Adipose tissue (tissue), 3 donors: ENCODE data around the gene LRRC23. TPM values are rescaled to one million over a fixed set of nuclear protein-coding genes. Genes with fewer than 3 reads are reported as not detected.
A peak's percentile ranks its signal among the peaks of the same experiment; 100 is the strongest.

Experiments used
- H3K27ac ChIP-seq: one replicate; pipeline ENCODE4 v1.5.1; 2013; ENCODE audit warnings: low read depth, low read length
- WGBS, 3 donors: extraction: QIAGEN DNeasy Blood & Tissue Kit; methylation state at CpG; one replicate each; pipeline ENCODE4 v1.1.7; 2013; 5-methylcytosine and 5-hydroxymethylcytosine counted together
- polyA plus RNA-seq, 3 donors: library from polyadenylated mRNA; stranded (reverse); fragments of 200-250 nt; gene quantifications; one replicate each; pipeline ENCODE4 v1.2.3, GENCODE V29; 2013
- donor health status: healthy with polysubstance abuse.
- donor health status: Bipolar disorder and iron deficiency.
- donor health status: healthy.

Gene LRRC23
- polyA plus RNA-seq, 3 donors: 3.0 to 11.7 (median 4.8) TPM

- WGBS, 3 donors: 20 to 30% (median 29%) methylated on average over 33 to 36 of the region's 36 CpGs
- peak overlapping the region; percentile 21 for H3K27ac ChIP-seq
Observed at GRCh38 chr12:6936636-6937480, 32.2 kb downstream of the LRRC23 start.

DNA sequence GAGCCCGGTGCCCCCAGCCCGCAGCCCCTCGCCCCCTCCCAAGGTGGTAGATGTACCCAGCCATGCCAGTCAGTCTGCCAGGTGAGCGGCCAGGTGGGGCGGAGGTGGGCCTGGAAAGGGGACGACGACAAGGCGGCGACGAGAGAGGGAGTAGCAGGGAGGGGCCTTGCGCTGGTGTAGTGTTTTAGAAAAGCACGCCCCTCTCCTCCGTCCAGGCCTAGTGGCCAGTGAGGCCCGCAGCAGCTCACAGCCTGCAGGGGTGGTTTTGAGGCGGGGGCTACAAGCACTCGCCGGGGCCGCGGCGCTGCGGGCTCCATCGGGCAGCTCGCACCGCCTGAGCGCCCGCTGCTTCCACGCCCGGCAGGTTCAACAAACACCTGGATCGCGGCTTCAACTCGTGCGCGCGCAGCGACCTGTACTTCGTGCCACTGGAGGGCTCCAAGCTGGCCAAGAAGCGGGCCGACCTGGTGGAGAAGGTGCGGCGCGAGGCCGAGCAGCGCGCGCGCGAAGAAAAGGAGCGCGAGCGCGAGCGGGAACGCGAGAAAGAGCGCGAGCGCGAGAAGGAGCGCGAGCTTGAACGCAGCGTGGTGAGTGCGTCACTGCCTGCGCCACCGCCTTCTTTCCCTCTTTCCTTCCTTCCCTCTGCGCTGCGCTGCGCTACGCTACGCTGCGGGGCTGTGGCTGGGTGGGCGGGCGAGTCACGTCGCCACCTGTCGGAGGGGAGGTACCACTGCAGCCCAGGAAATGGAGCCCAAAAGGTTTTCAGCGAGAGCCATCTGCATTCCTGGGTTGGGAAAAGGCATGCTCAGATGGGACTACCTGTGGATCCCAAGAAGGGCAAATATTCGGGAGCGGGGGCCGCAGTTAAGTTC, 33.1 kb downstream of the LRRC23 start:
- WGBS, 3 donors: 1 to 3% (median 1%) methylated on average over 73 to 80 of the region's 80 CpGs

GRCh38 chr12:6938353-6939190, 34.0 kb downstream of the LRRC23 start:
- 77 to 81% (median 79%) methylated on average over 31 to 32 of the region's 32 CpGs for WGBS, 3 donors

More for the DNA sequence above, 33.1 kb downstream of the LRRC23 start:
- peak overlapping the region; percentile 21 for H3K27ac ChIP-seq

GRCh38 chr12:6939191-6939540, 34.5 kb downstream of the LRRC23 start:
- H3K27ac ChIP-seq: no peak overlapping the region
- WGBS, 3 donors: 54 to 75% (median 64%) methylated on average over 2 of the region's 2 CpGs

More at GRCh38 chr12:6938353-6939190, 34.0 kb downstream of the LRRC23 start:
- no peak overlapping the region for H3K27ac ChIP-seq

- H3K27ac ChIP-seq: no peak overlapping the region
- 81 to 92% (median 82%) methylated on average over 12 of the region's 12 CpGs for WGBS, 3 donors
Observed at GRCh38 chr12:6941267-6941666, 36.6 kb downstream of the LRRC23 start.

- H3K27ac ChIP-seq: no peak overlapping the region
- 67 to 85% (median 84%) methylated on average over 12 of the region's 12 CpGs for WGBS, 3 donors
Observed at GRCh38 chr12:6941782-6942181, 37.2 kb downstream of the LRRC23 start.

- no peak overlapping the region for H3K27ac ChIP-seq
- WGBS, 3 donors: 81 to 86% (median 83%) methylated on average over 9 to 11 of the region's 11 CpGs
Observed at GRCh38 chr12:6942331-6942665, 37.7 kb downstream of the LRRC23 start.

- H3K27ac ChIP-seq: peak overlapping the region; percentile 63
- 1% methylated on average over 13 of the region's 13 CpGs for WGBS, 3 donors
Observed at GRCh38 chr12:6943389-6943721, 38.7 kb downstream of the LRRC23 start.

DNA sequence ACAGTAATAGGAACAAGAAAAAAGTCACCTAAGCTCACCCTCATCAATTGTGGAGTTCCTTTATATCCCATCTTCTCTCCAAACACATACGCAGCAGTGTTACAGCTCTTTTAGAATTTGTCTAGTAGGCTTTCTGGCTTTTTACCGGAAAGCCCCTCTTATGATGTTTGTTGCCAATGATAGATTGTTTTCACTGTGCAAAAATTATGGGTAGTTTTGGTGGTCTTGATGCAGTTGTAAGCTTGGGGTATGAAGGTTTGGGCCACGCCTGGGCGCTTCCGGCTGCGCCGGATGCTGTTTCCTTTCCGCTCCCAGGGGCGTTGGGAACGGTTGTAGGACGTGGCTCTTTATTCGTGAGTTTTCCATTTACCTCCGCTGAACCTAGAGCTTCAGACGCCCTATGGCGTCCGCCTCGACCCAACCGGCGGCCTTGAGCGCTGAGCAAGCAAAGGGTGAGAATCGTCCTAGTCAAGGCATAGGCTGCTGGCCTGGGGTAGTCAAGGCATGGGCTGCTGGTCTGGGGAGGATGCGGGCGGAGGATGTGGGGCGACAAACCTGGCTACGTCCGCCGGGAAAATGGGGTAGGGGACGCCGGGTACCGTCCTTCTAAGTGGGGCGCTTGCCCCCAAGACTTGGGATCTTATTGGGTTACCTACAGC, 39.2 kb downstream of the LRRC23 start, which contains the start of the genes C12orf57 and RNU7-1:
C12orf57 (plus strand) TSS at position 301 of the 659 bp plus-strand sequence; CDS start at position 401, 100 bp downstream.
RNU7-1 (plus strand) TSS at position 95 of the 659 bp plus-strand sequence.
- peak within 1 kb of the TSS; percentile 97 for H3K27ac ChIP-seq
- WGBS, 3 donors: 0% methylated on average over 31 of the region's 31 CpGs

DNA sequence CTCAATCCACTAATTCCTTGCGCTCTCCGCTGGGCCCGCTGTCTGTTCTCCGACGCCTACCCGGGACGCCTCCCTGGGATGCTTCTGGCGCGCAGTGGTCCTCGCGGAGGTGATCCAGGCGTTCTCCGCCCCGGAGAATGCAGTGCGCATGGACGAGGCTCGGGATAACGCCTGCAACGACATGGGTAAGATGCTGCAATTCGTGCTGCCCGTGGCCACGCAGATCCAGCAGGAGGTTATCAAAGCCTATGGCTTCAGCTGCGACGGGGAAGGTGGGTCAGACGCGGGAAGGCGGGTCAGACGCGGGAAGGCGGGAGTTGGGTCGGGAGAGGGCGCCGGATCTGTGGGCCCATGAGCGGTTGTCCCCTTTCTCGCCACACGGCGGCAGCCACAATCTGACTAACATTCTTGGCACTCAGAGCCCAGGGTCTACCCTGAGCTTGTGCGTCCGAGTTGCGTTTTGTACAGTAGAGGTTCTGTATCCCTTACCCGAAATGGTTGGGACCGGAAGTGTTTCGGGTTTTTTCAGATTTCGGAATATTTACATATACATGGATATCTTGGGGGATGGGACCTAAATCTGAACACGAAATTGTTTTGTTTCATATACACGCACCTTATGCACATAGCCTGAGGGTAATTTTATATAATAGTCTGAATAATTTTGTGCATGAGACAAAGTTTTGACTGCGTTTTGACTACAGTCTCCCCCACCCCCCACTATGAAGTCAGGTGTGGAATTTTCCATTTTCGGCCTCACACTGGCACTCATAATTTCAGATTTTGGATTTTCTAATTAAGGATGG, 40.0 kb downstream of the LRRC23 start:
- WGBS, 3 donors: 2 to 3% (median 3%) methylated on average over 48 of the region's 48 CpGs
- H3K27ac ChIP-seq: peak overlapping the region; percentile 97

GRCh38 chr12:6945613-6946012, 41.0 kb downstream of the LRRC23 start:
- WGBS, 3 donors: 43 to 78% (median 73%) methylated on average over 10 to 11 of the region's 11 CpGs
- no peak overlapping the region for H3K27ac ChIP-seq

DNA sequence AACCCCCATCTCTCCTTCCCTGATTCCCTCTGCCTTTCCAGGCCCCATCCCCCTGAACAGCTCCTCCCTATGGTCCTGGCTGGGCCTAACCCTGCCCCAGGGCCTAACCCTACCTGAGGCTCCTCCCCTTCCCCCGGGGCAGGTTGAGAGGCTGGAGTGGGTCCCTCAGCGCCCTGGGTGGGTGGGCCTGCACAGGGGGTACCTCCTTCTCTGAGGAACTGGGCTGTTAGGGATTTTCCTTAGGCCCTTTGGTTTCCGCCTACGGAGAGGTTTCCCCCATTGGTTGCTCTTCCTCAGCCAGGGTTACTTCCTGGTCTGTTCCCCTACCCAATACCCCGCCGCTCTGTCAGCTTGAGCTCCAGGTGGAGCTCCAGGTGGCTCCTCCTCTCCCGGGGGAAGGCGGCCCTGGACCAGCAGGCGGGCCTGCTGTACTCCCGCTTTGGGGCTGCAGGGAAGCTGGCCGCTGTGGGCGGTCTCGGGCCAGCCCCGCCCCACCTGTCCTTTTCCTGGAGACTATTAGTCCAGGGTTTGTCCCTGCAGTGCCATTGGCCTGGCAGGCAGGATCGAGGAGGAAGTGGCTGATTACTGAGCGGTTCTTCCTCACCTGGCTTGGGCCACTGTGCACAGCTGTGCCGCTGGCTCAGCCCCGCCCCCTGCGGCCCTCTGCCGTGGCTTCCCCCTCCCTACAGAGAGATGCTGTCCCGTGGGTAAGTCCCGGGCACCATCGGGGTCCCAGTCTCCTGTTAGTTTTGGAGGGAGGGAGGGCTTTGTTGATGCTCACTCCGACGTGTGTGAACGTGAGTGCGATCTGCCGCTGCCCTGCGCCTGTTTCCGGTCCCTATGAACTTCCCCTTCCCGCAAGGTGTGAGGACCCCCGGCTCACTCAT, 41.7 kb downstream of the LRRC23 start:
- H3K27ac ChIP-seq: no peak overlapping the region
- 8 to 33% (median 27%) methylated on average over 32 of the region's 32 CpGs for WGBS, 3 donors

DNA sequence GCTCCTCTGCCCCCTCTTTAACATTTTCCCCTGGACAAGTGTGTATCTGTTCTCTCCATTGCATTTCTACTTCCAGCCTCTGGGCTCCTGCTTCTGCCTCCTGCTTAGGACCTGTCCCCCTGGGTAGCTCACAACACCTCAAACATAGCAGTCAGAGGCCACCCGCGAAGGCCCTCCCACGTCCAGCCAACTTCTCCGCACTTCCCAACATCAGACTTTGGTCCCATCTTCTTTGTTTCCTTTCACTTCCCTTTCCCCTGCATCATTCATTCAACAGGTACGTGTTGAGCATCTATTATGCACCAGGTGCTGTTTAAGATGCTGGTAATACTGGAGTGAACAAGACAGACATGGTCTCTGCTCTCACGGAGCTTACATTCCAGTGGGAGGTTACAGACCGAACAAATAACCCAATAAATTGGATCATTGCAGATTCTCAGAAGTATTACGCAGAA, 42.3 kb downstream of the LRRC23 start:
- H3K27ac ChIP-seq: no peak overlapping the region
- WGBS, 3 donors: 39 to 81% (median 69%) methylated on average over 8 of the region's 8 CpGs

DNA sequence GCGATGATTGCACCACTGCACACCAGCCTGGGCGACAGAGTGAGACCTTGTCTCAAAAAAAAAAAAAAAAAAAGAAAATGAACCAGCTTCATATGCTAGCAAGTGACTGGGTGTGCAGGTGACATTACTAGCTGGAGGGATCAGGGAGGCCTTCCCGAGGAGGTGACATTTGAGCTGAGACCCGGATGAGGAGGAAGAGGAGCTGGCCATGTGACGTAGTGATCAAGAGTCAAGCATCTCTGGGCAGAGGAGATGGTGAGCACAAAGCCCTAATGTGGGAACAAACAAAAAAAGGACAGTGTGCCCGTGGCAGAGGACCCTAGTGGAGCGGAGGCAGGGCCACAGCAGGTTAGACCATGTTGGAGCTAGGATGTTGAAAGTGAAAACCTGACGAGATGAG, 43.0 kb downstream of the LRRC23 start:
- 82 to 91% (median 88%) methylated on average over 8 of the region's 8 CpGs for WGBS, 3 donors
- H3K27ac ChIP-seq: no peak overlapping the region

DNA sequence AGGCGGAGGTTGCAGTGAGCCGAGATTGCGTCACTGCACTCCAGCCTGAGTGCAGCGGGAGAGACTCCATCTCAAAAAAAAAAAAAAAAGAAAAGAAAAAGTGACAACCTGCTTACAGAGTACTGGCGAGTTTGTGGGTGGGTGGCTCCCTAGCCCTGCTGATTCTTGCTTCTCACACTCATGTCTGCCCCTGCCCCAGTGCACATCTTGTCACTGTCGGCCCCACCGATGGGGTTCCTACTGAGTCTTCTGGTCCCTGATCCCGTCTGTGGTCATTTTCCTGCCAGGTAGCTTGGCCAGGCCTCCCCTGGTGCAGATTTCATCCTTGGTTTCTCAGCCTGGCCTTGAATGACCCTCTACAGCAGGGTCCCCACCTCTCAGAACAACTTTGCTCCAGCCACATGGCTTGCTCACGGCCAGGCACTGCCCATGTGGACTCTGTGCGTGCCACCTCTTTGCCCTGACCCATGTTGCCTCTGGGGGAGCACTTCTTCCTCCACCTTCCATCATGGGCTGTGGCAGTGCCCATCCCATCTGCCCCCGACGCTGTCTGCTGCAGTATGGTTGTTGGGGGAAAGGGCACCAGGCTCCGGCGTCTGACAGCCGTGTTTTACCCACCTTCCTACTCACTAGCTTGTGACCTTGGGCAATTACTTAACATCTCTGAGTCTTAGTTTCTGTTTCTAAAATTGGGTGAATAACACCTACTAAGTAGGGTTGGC, 44.4 kb downstream of the LRRC23 start:
- 69 to 73% (median 72%) methylated on average over 15 of the region's 15 CpGs for WGBS, 3 donors
- no peak overlapping the region for H3K27ac ChIP-seq

DNA sequence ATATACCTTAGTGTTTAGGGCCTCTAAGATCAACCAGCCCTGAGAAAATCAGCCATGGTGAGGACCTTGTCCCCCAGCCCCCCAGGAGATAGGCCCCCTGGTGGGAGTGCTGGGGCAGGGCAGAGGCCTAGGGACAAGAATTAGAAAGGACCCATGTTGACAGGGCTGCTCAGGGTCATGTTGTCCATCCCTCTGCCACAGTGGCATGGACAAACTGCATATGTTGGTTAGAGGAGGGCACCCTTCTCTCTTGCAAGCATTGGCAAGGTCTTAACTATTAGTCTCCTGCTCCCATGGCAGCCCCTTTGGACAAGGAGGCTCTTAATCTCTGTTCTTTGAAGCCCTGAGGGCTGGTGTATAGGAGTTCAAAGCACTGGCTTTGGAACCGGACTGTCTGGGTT, 45.8 kb downstream of the LRRC23 start:
- 51 to 75% (median 71%) methylated on average over 1 of the region's 1 CpG for WGBS, 3 donors
- no peak overlapping the region for H3K27ac ChIP-seq
